Endothelial cell of umbilical vein (primary cell): ENCODE data around the gene PLEKHG3. TPM values are rescaled to one million over a fixed set of nuclear protein-coding genes. Genes with fewer than 3 reads are reported as not detected.

Experiments
- BruUV-seq: library from RNA; stranded (reverse); fragments of 400-500 nt; replicated peaks from 2 replicates; lab custom pipeline; 2021; lab: Mats Ljungman, UMichigan
- CTCF ChIA-PET: fragments of 300-600, 350-600 bp; sonication (Branson Sonifier 250); formaldehyde crosslinking; loops from one replicate; lab custom pipeline; 2021; ENCODE audit warnings: antibody characterized with exemption, inconsistent platforms; lab: Charles Lee
- POLR2A ChIA-PET: fragments of 300-600, 350-600 bp; sonication (Branson Sonifier 250); formaldehyde crosslinking; loops from one replicate; lab custom pipeline; 2021; ENCODE audit warnings: antibody characterized with exemption, inconsistent platforms; lab: Charles Lee
- DNase-seq: peaks from one replicate; pipeline ENCODE4 v3.0.0-alpha.2; 2011; ENCODE audit warnings: low read depth, low spot score
- FAIRE-seq: peaks from 2 replicates; lab custom pipeline; 2011; peaks lifted over from hg19 to GRCh38; lab: Jason Lieb, UNC
- H2AFZ ChIP-seq: 2 replicates; pipeline ENCODE4 v1.6.0; 2012; ENCODE audit warnings: low read depth, low read length, control low read depth, inconsistent platforms
- H3K27ac ChIP-seq: 2 replicates; pipeline ENCODE4 v1.5.1; 2011; ENCODE audit warnings: low read depth, mild to moderate bottlenecking, control low read depth, low read length, moderate library complexity; ENCODE audit not compliant: insufficient read depth
- H3K27me3 ChIP-seq, 2 experiments: 2 replicates each; pipeline versions ENCODE4 v1.6.0 to v1.6.1; 2011; ENCODE audit warnings: low read length in 2 of 2, mixed read lengths in 1 of 2; ENCODE audit not compliant: control insufficient read depth in 2 of 2, insufficient read depth in 2 of 2
- H3K36me3 ChIP-seq, 2 experiments: 2 replicates in 1 of 2; 3 replicates in 1 of 2; pipeline ENCODE4 v1.5.1; 2011; ENCODE audit warnings: low read length in 2 of 2, mild to moderate bottlenecking in 1 of 2, moderate library complexity in 1 of 2; ENCODE audit not compliant: control insufficient read depth in 2 of 2, insufficient read depth in 2 of 2; ENCODE audit errors: extremely low read depth in 1 of 2
- H3K4me1 ChIP-seq: 3 replicates; pipeline ENCODE4 v1.5.1; 2011; ENCODE audit warnings: mild to moderate bottlenecking, low read length; ENCODE audit not compliant: control insufficient read depth, insufficient read depth; ENCODE audit errors: extremely low read depth
- H3K4me2 ChIP-seq: 2 replicates; pipeline ENCODE4 v1.6.1; 2011; ENCODE audit warnings: low read length, control low read depth, mixed read lengths; ENCODE audit not compliant: insufficient read depth
- H3K4me3 ChIP-seq, 3 experiments: fragments of 200-600 bp in 1 of 3; sonication (generic), shearing (Covaris generic) in 1 of 3; replicated peaks in 1 of 3; 2 replicates each; pipeline ENCODE4 v1.5.1; 2011 to 2016; ENCODE audit warnings: control low read depth in 3 of 3, low read length in 3 of 3, mild to moderate bottlenecking in 2 of 3, inconsistent platforms in 1 of 3, low read depth in 1 of 3, moderate library complexity in 1 of 3; ENCODE audit not compliant: insufficient read depth in 1 of 3
- H3K79me2 ChIP-seq: 2 replicates; pipeline ENCODE4 v1.6.0; 2012; ENCODE audit warnings: low read length, inconsistent platforms; ENCODE audit not compliant: control insufficient read depth, insufficient read depth
- H3K9ac ChIP-seq: replicated peaks from 2 replicates; pipeline ENCODE3; 2011; ENCODE audit warnings: low read length, control low read depth; ENCODE audit not compliant: insufficient read depth; ENCODE audit errors: extremely low read depth
- H3K9me1 ChIP-seq: replicated peaks from 3 replicates; pipeline ENCODE4 v1.6.0; 2011; ENCODE audit warnings: mild to moderate bottlenecking, low read length; ENCODE audit not compliant: control insufficient read depth, insufficient read depth; ENCODE audit errors: extremely low read depth
- H3K9me3 ChIP-seq: replicated peaks from 2 replicates; pipeline ENCODE4 v1.5.1; 2012; ENCODE audit warnings: low read length, inconsistent platforms; ENCODE audit not compliant: control insufficient read depth, insufficient read depth
- H4K20me1 ChIP-seq: replicated peaks from 2 replicates; pipeline ENCODE3; 2011; ENCODE audit warnings: mild to moderate bottlenecking, low read length; ENCODE audit not compliant: control insufficient read depth, insufficient read depth; ENCODE audit errors: extremely low read depth
- EZH2 ChIP-seq: IDR thresholded peaks from 2 replicates; pipeline ENCODE4 v1.6.1; 2012; ENCODE audit warnings: borderline replicate concordance, low read depth, mild to moderate bottlenecking, moderate library complexity, low read length, inconsistent platforms; ENCODE audit not compliant: severe bottlenecking
- FOS ChIP-seq: IDR thresholded peaks from 2 replicates; pipeline ENCODE4 v1.6.1; 2011; ENCODE audit warnings: mild to moderate bottlenecking, low read length, moderate library complexity, borderline replicate concordance; ENCODE audit not compliant: insufficient read depth
- GATA2 ChIP-seq: IDR thresholded peaks from 2 replicates; pipeline ENCODE4 v1.7.0; 2011; ENCODE audit warnings: low read depth, mild to moderate bottlenecking, moderate library complexity, mixed read lengths, low read length; ENCODE audit not compliant: insufficient read length, insufficient read depth
- JUN ChIP-seq: IDR thresholded peaks from 2 replicates; pipeline ENCODE4 v1.6.1; 2011; ENCODE audit warnings: borderline replicate concordance, low read depth; ENCODE audit not compliant: insufficient read length, insufficient read depth
- MYC ChIP-seq: IDR thresholded peaks from one replicate; pipeline ENCODE4 v1.6.1; 2011; ENCODE audit warnings: mild to moderate bottlenecking, low read depth, low read length
- POLR2A ChIP-seq: IDR thresholded peaks from 2 replicates; pipeline ENCODE4 v1.6.1; 2012; ENCODE audit warnings: low read depth, mild to moderate bottlenecking, control low read depth, low read length
- POLR2AphosphoS5 ChIP-seq: IDR thresholded peaks from 2 replicates; pipeline ENCODE4 v1.6.1; 2012; ENCODE audit warnings: low read depth, mild to moderate bottlenecking, control low read depth, low read length, moderate library complexity; ENCODE audit not compliant: insufficient read depth
- dilution Hi-C: fragments of 300-500 bp; cut with MboI; formaldehyde crosslinking; loops from one replicate; pipeline ENCODE4 v1.15.0; 2019; ENCODE audit warnings: low sequenced_read_pairs; ENCODE audit not compliant: extremely low pct_ligation_motif_present
- intact Hi-C: fragments of 100-400 bp; cut with micrococcal nuclease; formaldehyde crosslinking; loops from one replicate; pipeline ENCODE4 v1.10.0; 2022
- polyA plus RNA-seq, 4 experiments: library from polyadenylated mRNA; depleted of rRNA in 3 of 4; stranded (reverse) in 3 of 4; unstranded in 1 of 4; fragments of >200 nt; gene quantifications; 2 replicates each; pipeline versions ENCODE4 v1.2.1 to v1.2.3, GENCODE V29; 2011 to 2012; ENCODE audit warnings: missing spikeins in 1 of 4
- total RNA-seq: library from RNA; stranded (reverse); gene quantifications from 2 replicates; pipeline ENCODE4 v1.2.3, GENCODE V29; 2021
- TF ChIP-seq, protein P1 (sequence below), 2 donors: IDR thresholded peaks; 1 replicate in 1 of 2; 2 replicates in 1 of 2; pipeline ENCODE4 v1.5.1; 2011; ENCODE audit warnings: low read length in 2 of 2, mild to moderate bottlenecking in 2 of 2, moderate library complexity in 2 of 2, control low read depth in 1 of 2, inconsistent platforms in 1 of 2, low read depth in 1 of 2; ENCODE audit not compliant: insufficient read depth in 1 of 2; ENCODE audit errors: extremely low read depth in 1 of 2
- TF ChIP-seq, protein P2 (sequence below): IDR thresholded peaks from 2 replicates; pipeline ENCODE4 v1.6.1; 2011; ENCODE audit not compliant: insufficient read depth, insufficient read length

The PLEKHG3 gene
- total and polyA plus RNA-seq, 2 donors (not counting 3 experiments of a cell fraction or from before 2014, with no cell fraction given), result 6.6 to 8.0 TPM

DNA sequence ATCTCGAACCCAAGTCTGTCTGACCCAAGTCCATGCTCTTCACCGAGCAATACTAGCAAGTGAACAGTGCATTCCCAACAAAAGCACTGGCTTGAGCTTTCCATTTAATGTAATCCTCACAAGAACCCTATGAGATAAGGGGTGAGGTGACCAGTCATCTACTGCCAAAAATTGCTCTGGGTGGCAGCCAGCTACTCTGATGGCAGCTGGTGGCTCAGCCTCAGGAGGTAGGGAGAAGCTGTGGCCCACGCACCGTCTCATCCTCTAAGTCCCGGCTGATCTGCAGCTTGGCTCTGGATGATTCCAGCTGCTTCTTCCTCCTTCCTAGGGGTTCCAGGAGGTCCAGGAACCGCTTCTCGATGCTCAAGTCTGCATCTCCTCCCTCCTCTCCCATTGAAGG lies 75.2 kb downstream of the PLEKHG3 start:
- dilution Hi-C loops, result no loop called here
- no peak for FAIRE-seq
- Histone ChIP-seq H3K27ac (no peak overlapping the region), H3K27me3 (peaks cover 0 to 3% of the 10 kb centered on the region in 2 experiments), H3K9ac (no peak overlapping the region), H3K4me1 (no peaks in the 10 kb centered on the region), H4K20me1 (no peaks in the 10 kb centered on the region), H3K4me3 (no peak overlapping the region), H2AFZ (no peak overlapping the region), H3K9me1 (no peaks in the 10 kb centered on the region), H3K79me2 (no peaks in the 10 kb centered on the region), H3K4me2 (no peak overlapping the region), H3K36me3 (no peaks in the 10 kb centered on the region), H3K9me3 (no peaks in the 10 kb centered on the region)
- CTCF ChIA-PET, result interaction anchor here (0.6 to 1.5 kb wide), 6 partner anchors 11 to 112 kb away, joined by 3 to 5 read pairs (median 4); no protein-coding TSS in a partner anchor
- no TSS peak for BruUV-seq
- intact Hi-C loops, result no loop called here
- POLR2A ChIA-PET, result no interaction called here
- no peak for TF ChIP-seq GATA2
- no peak for TF ChIP-seq FOS
- TF ChIP-seq, protein P1, sequence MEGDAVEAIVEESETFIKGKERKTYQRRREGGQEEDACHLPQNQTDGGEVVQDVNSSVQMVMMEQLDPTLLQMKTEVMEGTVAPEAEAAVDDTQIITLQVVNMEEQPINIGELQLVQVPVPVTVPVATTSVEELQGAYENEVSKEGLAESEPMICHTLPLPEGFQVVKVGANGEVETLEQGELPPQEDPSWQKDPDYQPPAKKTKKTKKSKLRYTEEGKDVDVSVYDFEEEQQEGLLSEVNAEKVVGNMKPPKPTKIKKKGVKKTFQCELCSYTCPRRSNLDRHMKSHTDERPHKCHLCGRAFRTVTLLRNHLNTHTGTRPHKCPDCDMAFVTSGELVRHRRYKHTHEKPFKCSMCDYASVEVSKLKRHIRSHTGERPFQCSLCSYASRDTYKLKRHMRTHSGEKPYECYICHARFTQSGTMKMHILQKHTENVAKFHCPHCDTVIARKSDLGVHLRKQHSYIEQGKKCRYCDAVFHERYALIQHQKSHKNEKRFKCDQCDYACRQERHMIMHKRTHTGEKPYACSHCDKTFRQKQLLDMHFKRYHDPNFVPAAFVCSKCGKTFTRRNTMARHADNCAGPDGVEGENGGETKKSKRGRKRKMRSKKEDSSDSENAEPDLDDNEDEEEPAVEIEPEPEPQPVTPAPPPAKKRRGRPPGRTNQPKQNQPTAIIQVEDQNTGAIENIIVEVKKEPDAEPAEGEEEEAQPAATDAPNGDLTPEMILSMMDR (IDR thresholded peaks at IDR 0.05; ENCODE audit: extremely low read depth in 1 of 2, insufficient read depth in 1 of 2, low read depth in 1 of 2, low read length in 2 of 2), result no peak
- TF ChIP-seq POLR2A, result no peak
- no peak for TF ChIP-seq MYC
- TF ChIP-seq POLR2AphosphoS5, result no peak
- TF ChIP-seq, protein P2, sequence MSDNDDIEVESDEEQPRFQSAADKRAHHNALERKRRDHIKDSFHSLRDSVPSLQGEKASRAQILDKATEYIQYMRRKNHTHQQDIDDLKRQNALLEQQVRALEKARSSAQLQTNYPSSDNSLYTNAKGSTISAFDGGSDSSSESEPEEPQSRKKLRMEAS, result no peak
- no peak for TF ChIP-seq EZH2
- no peak for TF ChIP-seq JUN
- no peak for DNase-seq
